Measurements from ENCODE around the gene NAA11.

DNA sequence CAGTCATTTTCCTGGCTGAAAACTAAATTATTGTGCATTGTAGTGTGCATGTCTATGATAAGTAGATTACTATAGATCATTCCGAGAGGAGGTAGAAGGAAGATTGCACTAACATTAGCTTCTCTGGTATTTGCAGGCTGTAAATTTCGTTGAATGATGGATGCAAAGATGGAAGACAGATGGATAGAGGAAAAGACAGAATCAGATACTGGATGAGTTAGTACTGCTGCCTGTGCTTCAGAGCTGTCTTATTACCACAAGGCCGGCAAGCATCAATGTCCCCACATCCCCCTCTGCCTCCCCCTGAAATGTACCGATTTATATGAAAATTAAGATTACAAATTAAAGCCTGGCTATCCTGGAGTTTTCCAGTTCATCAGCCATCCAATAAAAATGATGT, 17.7 kb downstream of the NAA11 start:
- TF ChIP-seq POLR2A (IDR thresholded peaks at IDR 0.05; ENCODE audit: low read length) (no peak), GATA1 (IDR thresholded peaks at IDR 0.05; ENCODE audit: low read depth, low read length) (no peak)

Measured in erythroblast (primary cell).